Measurements from ENCODE around the gene CEACAM20.
"Not testable (repeated sequence)": the region's sequence is repeated elsewhere in the genome, so short reads cannot be mapped to it uniquely, and the experiment has no call there.

CEACAM20 gene

DNA sequence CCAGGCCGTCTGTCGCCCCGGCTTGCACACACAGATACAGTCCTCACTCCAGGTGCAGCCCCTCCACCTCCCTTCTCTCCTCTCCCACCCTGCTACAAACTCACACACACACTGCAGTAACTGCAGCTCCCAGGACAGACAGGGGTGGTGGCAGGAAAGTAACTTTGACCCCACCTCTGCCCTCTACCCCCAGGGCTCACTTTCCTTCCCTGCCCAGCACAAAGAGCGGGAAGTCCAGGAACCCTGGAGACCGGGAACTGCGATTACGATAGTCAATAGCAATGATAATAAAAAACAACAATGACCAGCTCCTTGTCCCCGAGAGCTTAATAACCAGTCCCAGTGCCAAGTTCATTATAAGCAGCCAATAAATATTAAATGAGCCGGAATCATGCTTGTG lies at the start of gene CEACAM20:
Gene CEACAM20 (minus strand): TSS at position 140 of the 400 bp plus-strand sequence. CDS start 166 bp downstream, outside the sequence.
- DNase-seq, result no peak

DNA sequence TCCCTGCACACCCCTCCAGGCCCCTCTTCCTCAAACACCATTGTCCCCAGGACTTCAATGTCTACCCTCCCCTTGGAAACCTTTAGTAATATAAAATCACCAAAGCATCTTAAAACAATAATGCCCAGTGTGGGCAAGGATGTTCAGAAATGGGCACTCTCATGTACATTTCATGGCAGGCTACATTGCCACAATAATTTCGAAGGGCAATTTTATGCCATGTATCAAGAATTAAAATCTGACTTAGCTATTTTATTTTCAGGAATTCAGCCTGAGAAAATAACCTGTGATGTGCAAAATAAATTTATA lies 48.0 kb upstream of the CEACAM20 start:
- DNase-seq, result no peak

DNA sequence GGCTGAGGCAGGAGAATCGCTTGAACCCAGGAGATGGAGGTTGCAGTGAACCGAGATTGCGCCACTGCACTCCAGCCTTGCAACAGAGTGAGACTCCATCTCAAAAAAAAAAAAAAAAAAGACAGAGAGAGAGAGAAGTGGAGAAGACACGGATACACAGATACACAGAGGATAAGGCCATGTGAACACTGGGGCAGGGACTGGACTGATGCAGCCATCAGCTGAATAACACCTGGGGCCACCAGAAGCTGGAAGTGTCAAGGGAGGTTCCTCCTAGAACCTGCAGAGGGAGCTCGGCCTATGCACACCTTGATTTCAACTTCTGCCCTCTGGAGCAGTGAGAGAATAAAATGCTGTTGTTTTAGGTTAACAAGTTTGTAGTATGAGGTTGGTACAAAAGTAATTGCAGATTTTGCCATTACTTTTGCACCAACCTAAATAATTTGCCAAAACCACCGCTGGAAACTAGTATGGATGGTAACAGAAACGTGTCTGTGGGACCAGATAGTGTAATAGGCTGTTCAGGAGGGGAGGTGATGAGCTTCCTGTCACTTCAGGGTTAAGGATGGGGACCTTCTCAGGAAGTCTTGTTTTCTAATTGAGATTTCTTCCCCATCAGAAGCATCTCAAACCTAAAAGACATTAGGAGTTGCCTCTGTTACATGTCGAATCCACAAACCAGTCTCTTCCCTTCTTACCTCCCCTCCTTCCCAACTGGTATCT lies 47.5 kb upstream of the CEACAM20 start:
- peak; percentile 12 for DNase-seq

DNA sequence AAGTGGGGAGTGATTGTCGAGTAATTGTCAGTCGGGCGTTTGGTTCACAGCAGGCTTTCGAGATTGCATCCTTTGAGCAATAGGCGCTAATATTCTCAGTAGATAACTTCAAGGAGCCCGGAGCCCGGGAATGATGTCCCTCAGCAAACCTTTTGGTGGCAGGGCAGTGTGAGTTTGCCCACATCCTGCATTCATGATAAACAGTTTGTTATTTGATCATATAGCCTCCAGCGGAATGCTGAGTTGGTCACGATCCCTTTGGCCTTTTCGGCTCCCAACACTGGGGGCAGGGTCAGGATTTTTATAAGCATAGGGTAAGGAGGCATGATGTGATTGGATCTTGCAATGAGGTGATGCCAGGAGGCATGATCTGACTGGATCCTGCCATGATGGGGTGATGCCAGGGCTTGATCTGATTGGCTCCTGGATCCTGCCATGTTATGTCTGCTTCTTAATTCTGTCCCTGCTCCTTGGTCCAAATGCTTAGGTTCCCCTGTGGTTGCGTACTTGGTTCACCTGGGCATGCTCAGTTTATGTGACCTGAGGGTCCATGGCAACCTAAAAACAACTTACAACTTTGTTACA lies 45.7 kb upstream of the CEACAM20 start:
- no peak for DNase-seq

DNA sequence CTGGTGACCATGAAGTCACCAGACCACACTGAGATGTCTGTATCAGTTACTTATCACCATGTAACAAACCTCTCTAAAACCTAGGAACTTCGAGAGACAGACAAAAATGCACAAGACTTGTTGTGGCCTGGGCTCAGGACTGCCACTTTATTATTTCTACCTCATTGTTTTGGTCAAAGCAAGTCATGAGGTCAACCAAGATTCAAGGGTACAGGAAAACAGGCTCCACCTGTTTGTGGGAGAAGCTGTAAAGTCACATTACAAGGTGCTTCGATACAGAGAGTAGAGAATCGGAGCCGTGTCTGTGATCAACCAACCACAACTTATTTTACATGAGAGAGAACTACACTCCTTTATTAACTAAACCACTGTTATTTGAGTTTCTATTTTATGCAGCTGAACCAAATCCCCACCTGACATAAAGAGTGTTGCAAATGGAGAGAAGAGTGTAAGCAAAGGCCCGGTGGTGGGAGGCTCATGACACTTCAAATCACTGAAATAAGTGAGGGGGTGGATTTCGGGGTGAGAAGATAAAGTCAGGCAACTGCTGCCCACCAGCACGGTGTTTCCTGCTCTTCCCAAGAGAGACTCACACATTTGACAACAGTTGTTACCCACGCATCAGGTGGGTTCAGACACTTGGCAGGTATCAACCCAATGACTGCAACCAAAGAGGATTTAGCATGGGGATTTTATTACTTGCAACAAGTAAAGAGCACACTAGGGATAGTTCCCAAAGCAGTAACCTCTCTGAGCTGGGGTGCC lies 44.9 kb upstream of the CEACAM20 start:
- no peak for DNase-seq

DNA sequence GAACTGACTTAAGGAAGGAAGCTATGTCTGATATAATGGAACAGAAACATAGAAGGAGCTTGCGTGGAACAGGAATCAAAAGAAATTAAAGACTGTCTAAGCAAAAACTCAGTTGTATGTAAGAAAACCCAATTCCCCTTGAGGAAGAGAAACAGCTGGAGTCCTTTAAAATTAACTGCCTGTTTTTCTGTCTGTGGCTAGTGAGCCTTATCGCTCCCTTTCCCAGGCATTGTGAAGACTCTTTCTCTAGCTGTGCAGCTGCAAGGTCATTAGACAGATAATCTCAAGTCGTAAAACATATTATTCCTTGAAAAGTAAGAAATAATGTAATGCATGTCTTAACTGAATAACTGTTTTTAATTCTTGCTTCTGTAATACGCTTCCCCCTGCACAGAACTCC lies 44.2 kb upstream of the CEACAM20 start:
- DNase-seq, result no peak

DNA sequence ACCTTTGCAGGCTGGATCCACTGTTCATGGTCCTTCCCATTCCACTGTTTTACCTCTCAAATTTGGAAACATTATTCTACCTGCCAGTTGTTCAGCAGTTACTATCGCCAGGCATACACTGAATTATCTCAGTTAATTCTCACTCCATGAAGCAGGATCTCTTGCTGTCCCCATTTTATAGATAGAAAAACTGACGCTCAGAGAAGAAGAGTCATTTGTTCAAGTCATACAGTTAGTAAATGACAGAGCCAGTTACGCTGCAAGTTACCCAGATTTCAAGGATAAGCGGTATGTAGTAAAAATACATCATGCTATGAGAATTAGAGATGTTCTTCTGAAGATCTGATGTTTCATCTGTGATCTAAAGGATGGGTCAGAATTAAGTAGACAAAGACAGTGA lies 43.7 kb upstream of the CEACAM20 start:
- DNase-seq, result no peak

DNA sequence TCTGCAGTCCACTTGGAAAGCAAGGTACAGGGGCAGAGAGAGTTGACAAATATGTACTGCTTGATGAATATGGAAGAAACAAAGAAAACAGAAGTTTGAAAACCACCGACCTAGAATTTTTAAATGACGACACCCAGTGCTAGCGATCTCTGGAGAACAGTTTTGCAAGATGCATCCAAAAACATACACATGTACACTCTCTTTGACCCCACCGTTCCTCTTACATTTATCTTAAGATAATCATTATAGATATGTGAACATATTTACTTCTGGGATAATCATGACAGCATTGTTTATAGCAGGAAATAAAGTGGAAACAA lies 43.1 kb upstream of the CEACAM20 start:
- DNase-seq, result peak; percentile 37

DNA sequence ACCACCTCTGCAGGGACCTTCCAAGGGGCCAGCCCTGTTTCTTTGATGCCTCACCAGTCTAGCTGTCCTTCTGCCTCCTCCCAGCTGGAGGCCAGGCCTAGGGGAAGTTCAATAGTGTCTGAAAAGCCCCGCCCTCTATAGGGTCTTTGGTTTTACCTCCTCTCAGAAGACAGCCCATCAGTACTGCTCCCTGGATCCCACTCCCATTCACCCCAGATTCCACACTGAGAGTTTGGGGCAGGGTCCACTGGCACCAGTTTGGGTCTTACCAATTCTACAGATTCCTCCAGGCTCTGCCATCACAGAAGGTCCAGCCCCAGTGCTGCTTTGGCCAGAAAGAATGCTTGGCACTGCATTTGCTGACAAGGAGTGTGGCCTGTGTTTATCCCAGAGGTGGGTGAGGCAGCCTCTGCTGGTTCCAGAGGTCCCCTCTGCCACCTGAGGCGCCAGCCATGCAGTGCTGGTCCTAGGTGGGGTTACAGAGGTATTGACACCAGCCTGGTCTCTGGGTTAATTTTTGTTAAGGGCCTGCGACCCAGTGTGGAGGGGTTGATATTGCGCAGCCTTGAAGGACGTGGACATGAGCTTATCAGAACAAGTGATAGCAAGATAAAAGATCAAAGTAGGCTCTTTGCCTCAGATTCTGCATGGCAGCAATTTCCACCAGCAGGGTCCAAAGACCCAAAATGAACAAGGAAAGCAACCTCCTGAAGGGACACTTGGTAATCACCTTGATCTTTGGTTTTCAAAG lies 42.5 kb upstream of the CEACAM20 start:
- no peak for DNase-seq

DNA sequence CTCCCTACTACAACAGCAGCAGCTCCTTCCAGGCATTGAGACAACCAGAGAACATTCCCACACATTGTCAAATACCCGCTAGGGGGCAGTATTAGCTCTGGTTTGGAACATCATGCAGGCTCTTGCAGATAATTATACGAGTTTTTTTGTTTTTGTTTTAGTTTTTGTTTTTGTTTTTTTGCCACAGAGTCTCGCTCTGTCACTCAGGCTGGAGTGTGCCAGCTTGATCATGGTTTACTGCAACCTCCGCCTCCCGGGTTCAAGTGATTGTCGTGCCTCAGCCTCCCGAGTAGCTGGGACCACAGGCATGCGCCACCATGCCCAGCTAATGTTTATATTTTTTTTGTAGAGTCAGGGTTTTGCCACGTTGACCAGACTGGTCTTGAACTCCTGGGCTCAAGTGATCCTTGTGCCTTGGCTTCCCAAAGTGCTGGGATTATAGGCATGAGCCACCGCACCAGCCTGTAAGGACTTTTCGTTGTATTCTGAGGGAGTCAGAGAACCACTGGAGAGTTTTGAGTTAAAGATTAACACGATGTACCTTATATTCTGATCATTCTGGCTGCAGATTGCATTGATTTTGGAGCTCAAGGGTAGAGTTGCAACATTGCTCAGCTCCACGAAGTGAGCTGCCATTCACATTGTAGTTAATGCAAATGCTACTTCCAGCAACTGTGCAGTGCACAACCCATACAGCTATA lies 41.7 kb upstream of the CEACAM20 start:
- peak; percentile 82 for DNase-seq

DNA sequence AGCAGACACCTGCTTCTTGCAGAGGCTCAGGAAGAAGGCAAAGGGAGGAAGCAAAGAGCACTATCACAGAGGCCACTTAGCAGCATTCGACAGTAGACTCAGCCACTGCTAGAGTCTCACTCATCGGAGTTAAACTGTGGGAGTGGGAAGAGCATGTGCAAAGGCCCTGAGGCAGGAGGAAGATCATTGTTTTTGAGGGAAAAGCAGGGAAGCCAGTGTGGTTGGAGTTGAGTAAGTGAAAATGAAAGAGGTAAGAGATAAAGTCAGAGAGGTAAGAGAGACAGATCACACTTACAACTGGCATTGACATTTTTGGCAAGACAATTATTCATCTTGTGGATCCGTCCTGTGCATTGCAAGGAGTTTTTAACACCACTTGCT lies 41.1 kb upstream of the CEACAM20 start:
- DNase-seq, result no peak

DNA sequence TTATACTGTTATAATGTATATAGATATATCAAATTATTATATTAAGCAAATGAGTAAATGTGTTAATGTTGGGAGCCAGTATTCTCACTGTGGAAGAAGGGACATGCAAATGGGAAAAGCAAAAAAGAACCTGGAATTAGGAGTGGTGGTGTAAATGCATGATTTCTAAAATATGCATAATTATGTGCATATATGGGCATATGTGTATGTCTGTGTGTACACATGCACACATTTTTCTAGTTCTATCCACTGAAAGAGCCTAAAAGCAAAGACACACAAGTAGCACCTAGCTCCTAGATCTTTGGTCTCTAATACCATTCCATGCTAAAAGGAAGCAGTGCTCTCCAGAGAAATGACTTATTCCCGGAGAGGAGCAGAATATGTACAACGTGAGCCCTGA lies 38.3 kb upstream of the CEACAM20 start:
- no peak for DNase-seq

DNA sequence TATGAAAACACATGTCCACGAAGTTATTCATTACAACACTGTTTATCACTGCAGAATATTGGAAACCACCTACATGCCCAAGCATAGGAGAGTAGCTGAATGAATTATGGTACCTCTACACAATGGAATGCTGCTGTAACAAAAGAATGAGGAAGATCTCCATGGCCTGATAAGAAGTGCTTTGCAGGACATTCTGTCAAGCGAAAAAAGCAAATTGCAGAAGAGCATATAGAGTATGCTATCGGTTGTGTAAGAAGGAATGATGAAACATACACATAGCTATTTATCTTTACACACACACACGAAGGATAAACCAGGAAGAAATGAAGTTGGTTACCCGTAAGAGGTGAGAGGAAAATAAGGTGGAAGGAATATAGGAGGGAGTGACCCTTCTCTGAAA lies 37.5 kb upstream of the CEACAM20 start:
- peak; percentile 53 for DNase-seq

DNA sequence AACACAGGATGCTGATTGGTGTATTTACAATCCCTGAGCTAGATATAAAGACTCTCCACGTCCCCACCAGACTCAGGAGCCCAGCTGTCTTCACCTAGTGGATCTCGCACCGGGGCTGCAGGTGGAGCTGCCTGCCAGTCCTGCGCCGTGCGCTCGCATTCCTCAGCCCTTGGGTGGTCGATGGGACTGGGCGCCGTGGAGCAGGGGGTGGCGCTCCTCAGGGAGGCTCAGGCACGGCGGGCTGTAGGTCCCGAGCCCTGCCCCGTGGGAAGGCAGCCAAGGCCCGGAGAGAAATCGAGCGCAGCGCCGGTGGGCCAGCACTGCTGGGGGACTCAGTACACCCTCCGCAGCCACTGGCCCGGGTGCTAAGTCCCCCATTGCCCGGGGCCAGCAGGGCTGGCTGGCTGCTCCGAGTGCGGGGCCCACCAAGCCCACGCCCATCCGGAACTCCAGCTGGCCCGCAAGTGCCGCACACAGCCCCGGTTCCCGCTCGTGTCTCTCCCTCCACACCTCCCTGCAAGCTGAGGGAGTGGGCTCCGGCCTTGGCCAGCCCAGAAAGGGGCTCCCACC lies 33.7 kb upstream of the CEACAM20 start:
- not testable (repeated sequence) for DNase-seq

DNA sequence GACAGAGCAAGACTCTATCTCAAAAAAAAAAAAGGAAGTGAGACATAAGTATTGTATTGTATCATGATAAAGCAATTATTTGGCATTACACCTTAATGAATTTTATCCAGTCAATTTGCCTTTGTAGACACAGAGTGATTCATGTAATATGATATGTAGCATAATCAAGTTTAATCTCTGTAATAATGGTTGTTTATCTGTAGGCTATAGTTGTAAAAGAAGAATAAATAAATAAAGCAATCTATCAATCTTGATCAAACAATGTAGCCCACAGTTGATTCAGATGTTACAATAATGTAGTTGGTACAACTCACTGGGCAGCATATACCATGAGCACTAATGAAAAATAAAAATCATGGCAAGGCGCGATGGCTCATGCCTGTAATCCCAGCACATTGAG lies 28.5 kb upstream of the CEACAM20 start:
- no peak for DNase-seq

DNA sequence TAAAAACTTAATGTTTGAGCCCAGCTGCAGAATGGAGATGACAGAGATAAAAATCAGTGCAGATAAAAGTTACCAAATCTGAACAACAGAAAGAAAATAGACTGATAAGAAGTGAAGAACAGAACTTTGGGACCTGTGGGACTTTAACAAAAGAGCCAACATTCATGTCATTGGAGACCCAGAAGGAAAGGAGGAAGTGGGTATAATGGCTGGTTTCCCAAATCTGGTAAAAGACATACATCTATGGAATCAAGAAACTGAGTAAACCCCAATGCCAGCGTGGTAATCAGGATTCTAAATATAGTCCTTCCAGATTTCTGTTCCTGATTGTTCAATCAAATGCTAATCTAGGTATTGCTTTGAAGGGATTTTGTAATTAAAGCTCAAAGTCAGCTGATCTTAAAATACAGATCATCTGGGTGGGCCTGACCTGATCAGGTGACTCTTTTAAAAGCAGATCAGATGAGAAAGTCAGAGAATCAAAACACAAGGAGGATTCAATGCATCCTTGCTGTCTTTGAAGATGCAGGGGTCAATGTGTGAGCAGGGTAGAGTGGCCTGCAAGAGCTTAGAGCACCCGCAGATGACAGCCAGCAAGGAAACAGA lies 25.3 kb upstream of the CEACAM20 start:
- no peak for DNase-seq

DNA sequence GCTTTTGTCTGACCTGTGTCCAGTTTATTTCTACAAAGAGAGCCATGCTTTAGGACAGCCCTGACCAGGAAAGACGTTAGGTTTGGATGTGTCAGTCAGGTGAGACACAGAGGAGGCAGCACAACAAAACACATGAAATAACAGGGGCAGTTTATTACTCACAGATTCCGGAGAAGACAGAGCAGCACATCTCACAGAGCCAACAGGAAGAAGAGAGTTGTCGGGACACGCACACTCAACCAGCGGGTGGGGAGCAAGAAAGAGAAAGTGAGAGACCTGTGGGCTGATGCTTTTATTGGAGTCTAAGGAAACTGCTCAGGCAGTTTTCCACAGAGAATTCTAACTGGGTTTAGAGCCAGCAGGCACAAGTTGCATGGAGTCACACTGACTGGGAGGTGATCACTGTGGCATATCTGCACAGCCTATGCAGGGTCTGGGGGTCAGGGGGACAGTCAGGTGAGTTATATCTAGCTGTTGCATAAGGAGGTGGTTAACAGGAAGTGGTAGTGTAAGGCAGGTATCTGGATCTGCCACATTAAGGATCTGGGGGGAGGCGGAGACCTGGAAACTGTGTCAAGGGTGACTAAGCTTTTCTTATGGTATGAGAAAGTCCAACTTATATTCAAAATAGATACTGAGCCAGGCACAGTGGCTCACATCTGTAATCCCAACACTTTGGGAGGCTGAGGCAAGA lies 24.1 kb upstream of the CEACAM20 start:
- no peak for DNase-seq

DNA sequence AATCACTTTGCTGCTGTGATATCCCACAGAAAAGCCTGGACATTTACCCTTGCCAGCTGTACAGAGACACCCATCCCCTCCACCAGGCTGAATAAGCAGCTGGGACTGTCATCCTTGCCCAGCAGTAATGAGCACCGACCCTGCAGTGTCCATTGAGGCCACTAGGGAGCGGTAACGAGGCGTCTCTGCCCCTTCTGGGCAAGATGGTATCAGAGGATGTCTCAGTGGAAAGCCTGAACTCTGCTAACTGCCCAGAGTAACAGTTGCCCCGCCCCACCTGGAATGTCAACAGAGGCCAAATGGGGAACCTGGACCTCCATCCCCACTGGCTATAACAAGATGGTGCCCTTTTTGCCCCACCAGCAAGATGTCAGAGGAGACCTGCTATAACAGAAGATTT lies 22.8 kb upstream of the CEACAM20 start:
- peak; percentile 47 for DNase-seq

DNA sequence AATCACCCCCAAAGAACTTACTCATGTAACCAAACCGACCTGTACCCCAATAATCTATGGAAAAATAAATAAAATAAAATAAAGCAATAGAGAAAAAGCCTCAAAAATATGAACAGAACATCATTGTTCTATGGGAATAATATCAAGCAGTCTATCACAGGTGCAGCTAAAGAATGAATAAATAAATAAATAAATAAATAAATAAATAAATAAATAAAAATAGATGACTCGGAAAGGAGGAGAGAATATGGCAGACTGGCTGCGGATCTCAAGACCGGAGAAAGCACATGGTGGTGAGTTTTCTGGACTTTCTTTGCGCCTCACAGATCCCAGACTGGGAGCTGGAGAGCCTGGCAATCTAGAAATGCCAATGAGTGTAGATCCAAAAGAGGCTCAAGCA lies 22.4 kb upstream of the CEACAM20 start:
- DNase-seq, result no peak

DNA sequence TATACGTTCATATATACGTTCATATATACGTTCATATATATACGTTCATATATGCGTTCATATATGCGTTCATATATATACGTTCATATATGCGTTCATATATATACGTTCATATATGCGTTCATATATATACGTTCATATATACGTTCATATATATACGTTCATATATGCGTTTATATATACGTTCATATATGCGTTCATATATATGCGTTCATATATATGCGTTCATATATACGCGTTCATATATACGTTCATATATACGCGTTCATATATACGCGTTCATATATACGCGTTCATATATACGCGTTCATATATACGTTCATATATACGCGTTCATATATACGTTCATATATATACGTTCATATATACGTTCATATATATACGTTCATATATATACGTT lies 21.5 kb upstream of the CEACAM20 start:
- not testable (repeated sequence) for DNase-seq

DNA sequence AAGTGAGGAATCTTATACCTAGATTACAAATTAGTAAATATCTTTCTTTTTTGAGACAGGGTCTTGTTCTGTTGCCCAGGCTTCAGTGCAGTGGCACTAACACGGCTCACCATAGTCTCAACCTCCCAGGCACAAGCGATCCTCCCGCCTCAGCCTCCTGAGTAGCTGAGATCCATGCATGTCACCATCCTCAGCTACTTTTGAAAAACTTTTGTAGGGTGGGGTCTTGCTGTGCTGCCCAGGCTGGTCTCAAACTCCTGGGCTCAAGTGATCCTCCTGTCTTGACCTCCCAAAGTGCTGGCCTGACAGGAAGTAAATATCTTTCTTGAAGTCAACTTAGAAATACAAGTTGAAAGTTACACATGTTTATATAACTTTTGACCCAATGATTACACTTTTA lies 20.0 kb upstream of the CEACAM20 start:
- DNase-seq, result no peak

DNA sequence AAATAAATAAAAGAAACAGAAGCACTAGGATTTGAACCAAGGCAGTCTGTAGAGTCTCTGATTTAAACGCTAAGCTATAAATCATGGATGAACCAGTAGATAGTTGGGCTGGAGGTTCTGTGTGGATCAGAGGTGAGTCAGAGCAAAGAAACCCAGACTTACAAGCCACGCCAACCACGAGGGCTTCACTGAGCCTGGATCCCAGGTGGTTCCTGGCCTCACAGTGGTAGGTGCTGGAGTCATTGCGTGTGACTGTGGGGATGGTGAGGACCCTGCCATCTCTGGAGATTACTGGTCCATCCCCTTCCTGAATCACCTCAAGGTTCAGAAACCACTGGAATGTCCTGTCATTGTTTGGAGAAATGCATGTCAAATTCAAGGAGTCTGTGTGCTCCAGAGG lies 19.3 kb upstream of the CEACAM20 start:
- no peak for DNase-seq
